Brain microvascular endothelial cell (primary cell): ENCODE measurements around the gene PDE6D.

Source experiments
- DNase-seq: peaks from one replicate; pipeline ENCODE4 v3.0.0-alpha.2; 2020
- H3K27ac ChIP-seq: fragments of 250-450 bp; sonication (Bioruptor Pico); 2 replicates; pipeline ENCODE4 v1.5.1; 2020; ENCODE audit warnings: mild to moderate bottlenecking, moderate library complexity
- H3K27me3 ChIP-seq: fragments of 250-450 bp; sonication (Bioruptor Pico); replicated peaks from 2 replicates; pipeline ENCODE4 v1.5.1; 2020; ENCODE audit warnings: mild to moderate bottlenecking
- H3K36me3 ChIP-seq: fragments of 250-450 bp; sonication (Bioruptor Pico); replicated peaks from 2 replicates; pipeline ENCODE4 v1.5.1; 2020; ENCODE audit warnings: mild to moderate bottlenecking
- H3K4me3 ChIP-seq: 2 replicates; pipeline ENCODE4 v1.5.1; 2011; ENCODE audit warnings: low read depth, mild to moderate bottlenecking, control low read depth, low read length, moderate library complexity
- in situ Hi-C: cut with HindIII; loops from 2 replicates; pipeline ENCODE4 v1.10.0; 2017; ENCODE audit warnings: low sequenced_read_pairs, low pct_ligation_motif_present
- TF ChIP-seq, protein P1 (sequence below): IDR thresholded peaks from 2 replicates; pipeline ENCODE4 v1.5.1; 2011; ENCODE audit warnings: low read depth, mild to moderate bottlenecking, moderate library complexity, low read length, control low read depth, inconsistent platforms; ENCODE audit errors: missing control alignments

The PDE6D gene

DNA sequence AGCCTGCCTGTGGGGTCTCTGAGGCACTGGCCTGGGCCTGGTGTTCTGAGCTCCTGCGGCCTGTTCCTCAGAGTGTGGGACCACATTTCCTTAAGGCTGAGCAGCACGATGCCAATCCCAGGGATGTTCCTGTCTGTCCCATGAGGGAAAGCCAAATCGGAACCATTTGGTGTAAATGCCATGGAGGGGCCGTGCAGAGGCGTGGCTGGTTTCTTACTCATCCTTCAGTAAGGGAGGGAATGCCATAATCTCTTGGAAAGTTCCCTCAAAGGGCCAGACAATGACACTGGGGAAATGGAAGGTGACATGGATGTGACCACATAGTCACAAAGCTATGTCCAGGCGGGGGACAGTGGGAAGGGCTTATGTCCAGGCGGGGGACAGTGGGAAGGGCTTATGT is 87.1 kb downstream of the PDE6D start:
- no peak for DNase-seq
- H3K36me3 ChIP-seq = no peaks in the 10 kb centered on the region
- H3K4me3 ChIP-seq = no peak overlapping the region
- H3K27ac ChIP-seq = no peak overlapping the region
- in situ Hi-C loops = no loop called here
- no peaks in the 10 kb centered on the region for H3K27me3 ChIP-seq
- TF ChIP-seq, protein P1, sequence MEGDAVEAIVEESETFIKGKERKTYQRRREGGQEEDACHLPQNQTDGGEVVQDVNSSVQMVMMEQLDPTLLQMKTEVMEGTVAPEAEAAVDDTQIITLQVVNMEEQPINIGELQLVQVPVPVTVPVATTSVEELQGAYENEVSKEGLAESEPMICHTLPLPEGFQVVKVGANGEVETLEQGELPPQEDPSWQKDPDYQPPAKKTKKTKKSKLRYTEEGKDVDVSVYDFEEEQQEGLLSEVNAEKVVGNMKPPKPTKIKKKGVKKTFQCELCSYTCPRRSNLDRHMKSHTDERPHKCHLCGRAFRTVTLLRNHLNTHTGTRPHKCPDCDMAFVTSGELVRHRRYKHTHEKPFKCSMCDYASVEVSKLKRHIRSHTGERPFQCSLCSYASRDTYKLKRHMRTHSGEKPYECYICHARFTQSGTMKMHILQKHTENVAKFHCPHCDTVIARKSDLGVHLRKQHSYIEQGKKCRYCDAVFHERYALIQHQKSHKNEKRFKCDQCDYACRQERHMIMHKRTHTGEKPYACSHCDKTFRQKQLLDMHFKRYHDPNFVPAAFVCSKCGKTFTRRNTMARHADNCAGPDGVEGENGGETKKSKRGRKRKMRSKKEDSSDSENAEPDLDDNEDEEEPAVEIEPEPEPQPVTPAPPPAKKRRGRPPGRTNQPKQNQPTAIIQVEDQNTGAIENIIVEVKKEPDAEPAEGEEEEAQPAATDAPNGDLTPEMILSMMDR = no peak

DNA sequence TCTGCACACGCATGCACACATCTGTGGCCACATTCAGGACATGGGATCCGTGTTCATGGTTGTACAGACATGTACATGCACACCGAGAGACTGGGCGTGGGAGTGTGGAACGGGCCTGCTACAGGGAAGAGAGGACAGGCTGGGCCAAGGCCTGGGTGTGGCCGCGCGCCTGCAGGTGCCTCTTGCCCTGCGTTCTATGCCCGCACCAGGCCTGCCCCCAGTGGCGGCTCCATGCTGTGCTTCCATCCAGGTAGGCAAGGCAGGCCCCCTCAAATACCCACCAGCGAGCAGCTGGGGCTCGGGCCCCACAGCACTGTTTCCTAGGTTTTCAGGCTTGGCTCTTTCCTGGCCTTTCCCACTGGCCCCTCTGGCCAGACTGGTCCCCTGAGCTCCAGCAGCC is 88.2 kb downstream of the PDE6D start:
- Histone ChIP-seq H3K4me3 (no peak overlapping the region), H3K27ac (no peak overlapping the region), H3K27me3 (no peaks in the 10 kb centered on the region), H3K36me3 (no peaks in the 10 kb centered on the region)
- no peak for DNase-seq
- in situ Hi-C loops = no loop called here
- TF ChIP-seq, protein P1 = no peak

DNA sequence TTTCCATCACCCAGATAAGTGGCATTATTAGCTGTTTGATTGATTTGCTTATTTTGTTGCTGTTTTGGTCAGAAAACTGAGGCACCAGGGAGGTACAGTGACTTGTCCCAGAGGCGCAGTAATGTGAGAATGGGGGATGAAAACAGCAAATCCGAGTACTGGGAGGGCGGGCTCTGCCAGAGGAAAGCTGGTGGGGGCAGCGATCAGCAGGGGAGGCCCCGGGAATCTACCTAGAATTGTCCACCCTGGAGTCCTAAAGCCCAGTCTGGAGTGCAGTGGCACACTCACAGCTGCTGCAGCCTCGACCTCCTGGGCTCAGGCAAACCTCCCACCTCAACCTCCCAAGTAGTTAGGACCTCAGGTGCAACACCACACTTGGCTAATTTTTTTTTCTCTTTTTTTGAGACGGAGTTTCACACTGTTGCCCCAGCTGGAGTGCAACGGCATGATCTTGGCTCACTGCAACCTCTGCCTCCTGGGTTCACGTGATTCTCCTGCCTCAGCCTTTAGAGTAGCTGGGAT is 89.8 kb downstream of the PDE6D start:
- in situ Hi-C loops = no loop called here
- H3K27me3 ChIP-seq = no peaks in the 10 kb centered on the region
- no peak overlapping the region for H3K4me3 ChIP-seq
- no peaks in the 10 kb centered on the region for H3K36me3 ChIP-seq
- no peak for DNase-seq
- TF ChIP-seq, protein P1 = no peak
- H3K27ac ChIP-seq = no peak overlapping the region

DNA sequence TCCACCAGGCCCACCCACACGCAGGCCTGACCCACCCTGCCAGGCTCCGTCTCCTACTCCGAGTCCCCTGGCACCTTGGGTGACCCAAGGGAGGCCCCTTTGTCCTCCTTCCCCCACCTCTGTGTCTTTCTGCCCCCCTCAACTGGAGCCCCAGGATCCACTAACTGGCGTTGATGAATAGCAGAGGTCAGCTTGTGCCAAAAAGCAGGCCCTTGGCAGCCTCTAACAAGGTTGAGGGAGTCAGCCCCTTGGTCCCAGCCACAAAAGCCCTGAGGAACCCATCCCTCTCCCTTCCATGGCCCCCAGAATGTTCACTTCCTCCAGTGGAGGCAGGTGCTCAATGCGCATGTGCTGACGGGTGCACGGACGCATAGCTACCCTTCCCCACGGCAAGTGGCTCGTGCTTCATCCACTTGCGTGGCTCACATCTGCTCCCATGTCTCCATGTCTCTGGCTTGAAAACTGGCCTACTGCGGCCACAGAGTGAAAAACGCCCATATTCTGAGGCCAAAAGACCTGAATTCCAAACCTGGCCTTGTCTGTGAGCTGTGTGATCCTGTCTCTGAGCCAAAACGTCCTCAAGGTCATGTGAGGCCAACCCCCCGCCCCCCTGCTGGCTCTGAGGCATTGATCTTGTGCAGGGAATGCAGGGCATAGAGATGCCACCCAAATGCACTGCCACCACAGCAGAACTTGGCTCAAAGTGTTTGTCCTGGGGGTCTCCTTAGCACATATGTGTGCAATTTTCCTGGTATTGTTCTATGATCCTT is 91.8 kb downstream of the PDE6D start:
- DNase-seq = no peak
- in situ Hi-C loops = no loop called here
- H3K36me3 ChIP-seq = no peaks in the 10 kb centered on the region
- no peak overlapping the region for H3K27ac ChIP-seq
- no peak overlapping the region for H3K4me3 ChIP-seq
- TF ChIP-seq, protein P1 = no peak
- no peaks in the 10 kb centered on the region for H3K27me3 ChIP-seq

DNA sequence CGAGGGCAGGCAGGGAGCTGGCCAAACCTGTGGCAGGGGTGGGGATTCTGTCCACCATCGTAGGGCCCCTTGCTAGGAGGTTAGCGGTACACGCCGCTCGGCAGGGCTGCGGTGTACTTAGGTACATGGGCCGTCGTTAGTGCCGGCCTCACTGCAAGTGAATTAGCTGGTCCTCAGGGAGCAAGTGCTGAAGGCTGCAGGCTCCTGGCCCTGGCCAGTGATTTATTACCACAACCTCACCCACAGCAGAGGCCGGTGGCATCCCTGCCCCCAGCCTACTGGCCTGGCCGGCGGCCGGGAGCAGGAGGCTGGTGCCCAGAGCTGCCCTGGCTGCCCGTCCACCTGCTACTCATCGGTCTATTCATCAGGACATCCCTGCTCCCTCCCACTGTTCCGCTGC is 92.4 kb downstream of the PDE6D start:
- DNase-seq = no peak
- in situ Hi-C loops = no loop called here
- no peaks in the 10 kb centered on the region for H3K27me3 ChIP-seq
- no peak overlapping the region for H3K27ac ChIP-seq
- no peak overlapping the region for H3K4me3 ChIP-seq
- TF ChIP-seq, protein P1 = no peak
- no peaks in the 10 kb centered on the region for H3K36me3 ChIP-seq

DNA sequence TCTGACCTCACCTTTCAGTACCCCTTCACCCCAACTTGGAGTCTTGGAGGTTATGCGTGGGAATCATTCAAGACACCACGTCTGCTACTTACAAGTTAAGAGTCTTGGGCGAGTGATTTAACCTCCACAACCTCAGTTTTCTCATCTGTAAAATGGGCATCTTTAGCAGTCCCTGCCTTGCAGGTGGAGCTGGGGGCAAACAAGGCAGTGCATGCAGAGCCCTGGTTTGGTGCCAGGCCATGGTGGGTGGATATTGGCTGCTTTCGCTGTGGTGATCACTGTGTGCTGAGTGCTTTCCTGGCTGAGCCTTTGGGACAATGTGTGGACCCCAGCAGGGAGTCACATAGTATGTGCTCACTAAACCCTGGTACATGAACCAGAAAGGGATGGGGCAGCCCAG is 93.1 kb downstream of the PDE6D start:
- Histone ChIP-seq H3K4me3 (no peak overlapping the region), H3K27ac (no peak overlapping the region), H3K36me3 (no peaks in the 10 kb centered on the region), H3K27me3 (no peaks in the 10 kb centered on the region)
- DNase-seq = no peak
- in situ Hi-C loops = no loop called here
- TF ChIP-seq, protein P1 = no peak
